GM19395 (cell line): ENCODE data around the gene COBL.
"Not testable (repeated sequence)": the region's sequence is repeated elsewhere in the genome, so short reads cannot be mapped to it uniquely, and the experiment has no call there.

Experiments
- ATAC-seq: cut with Tn5 transposase; IDR thresholded peaks from one replicate; pipeline ENCODE4 v1.9.1; 2021; ENCODE audit warnings: mild to moderate bottlenecking, moderate library complexity; ENCODE audit not compliant: unreplicated experiment

COBL gene

GRCh38 chr7:51013218-51013786 lies 303.3 kb downstream of the COBL start:
- ATAC-seq: no peak

DNA sequence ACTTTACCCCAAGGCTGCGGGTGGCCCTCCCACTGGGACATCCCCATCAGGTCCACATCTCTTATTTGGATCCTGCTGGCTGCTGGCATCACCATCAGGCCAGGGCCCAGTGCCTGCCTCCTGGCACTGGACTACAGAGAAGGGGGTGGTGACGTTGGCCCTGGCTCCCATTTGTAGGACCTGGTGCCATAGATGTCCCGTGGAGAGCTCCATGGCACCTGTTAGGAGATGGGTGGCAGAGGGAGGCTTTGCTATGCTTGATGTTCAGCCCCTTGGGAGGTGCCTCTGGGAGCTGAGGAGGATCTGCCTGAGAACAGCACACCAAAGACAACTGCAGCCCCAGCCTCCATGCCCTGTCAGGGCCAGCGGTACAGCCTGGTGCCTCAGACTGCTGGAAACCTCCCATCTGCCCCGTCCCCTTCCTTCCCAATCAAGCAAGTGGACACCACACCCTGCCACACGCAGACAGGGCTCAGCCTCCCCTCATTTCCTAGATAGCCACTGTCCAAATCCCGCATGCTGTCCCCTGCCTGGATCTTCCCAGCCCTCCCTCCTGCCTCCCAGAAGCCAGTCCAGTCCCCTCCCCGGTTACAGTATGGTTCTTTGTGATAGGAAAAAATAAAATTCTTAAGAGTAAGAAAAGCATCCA lies 303.9 kb downstream of the COBL start:
- ATAC-seq: no peak

DNA sequence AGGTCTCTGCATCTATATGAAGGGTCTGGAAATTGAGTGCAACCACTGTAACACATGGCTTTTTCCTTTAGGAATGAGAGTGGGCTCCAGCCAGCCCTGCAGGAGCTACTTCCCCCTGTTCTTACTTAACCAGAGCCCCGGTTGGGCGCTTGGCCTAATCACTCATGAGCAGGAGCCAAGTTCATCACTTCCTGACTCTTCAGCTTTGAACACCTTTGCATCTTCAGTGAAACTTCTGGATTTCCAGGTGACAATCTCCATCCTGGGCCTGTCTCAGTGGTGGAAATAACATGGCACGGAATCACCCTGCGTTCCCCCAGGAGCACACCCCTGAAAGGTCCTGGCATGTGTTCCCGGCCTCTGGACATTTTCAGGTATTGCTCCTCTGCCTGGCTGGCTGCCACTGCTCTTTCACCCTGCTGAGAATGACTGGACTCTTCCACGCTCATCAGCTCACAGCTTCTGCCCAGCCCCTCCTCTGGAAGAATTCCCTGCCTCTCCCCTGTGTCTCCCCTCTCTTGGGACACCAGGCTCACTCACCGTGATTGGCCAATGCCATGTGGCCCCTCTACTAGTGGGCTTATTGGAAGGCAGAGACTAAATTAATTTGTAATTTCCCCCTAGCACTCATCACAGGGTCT lies 304.8 kb downstream of the COBL start:
- no peak for ATAC-seq

GRCh38 chr7:51010534-51010933 lies 306.1 kb downstream of the COBL start:
- ATAC-seq: no peak

DNA sequence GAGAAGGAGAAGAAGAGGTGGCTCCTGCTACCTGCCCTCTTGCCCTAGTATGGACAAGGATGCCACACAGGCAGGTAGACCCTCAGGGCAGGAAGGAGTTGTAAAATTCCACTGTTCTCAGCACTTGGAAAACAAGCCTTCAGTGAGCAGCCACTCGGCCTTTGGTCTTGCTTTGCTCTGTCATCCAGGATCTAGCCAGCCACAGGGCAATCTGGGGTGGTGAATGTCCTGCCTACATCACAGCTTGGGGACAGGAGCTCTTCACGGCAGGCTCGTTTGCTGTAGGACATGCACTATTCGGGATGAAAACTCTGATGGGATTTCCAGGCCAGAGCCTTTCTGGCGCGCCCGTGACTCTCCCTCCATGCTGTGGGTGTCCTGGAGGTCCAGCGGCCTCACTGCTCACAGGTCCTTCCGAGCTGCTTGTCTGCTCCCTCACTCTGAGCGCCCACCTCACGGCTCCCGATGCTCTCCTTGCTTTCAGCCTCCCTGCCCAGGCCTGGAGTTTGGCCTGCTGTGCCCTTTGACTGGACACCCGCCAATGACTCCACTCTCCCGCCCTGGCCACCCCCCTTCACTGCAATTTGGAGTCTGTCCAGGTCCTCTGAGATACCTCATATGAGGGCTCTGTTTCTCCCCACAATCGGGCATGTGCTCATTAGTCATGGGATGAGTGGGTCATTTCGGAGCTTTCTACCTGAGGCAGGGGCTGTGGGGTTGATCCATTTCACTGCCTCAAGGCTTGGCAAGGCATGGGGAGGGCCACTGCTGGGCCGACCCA lies 306.7 kb downstream of the COBL start:
- ATAC-seq: no peak

GRCh38 chr7:51007551-51008505 lies 308.8 kb downstream of the COBL start:
- ATAC-seq: no peak

DNA sequence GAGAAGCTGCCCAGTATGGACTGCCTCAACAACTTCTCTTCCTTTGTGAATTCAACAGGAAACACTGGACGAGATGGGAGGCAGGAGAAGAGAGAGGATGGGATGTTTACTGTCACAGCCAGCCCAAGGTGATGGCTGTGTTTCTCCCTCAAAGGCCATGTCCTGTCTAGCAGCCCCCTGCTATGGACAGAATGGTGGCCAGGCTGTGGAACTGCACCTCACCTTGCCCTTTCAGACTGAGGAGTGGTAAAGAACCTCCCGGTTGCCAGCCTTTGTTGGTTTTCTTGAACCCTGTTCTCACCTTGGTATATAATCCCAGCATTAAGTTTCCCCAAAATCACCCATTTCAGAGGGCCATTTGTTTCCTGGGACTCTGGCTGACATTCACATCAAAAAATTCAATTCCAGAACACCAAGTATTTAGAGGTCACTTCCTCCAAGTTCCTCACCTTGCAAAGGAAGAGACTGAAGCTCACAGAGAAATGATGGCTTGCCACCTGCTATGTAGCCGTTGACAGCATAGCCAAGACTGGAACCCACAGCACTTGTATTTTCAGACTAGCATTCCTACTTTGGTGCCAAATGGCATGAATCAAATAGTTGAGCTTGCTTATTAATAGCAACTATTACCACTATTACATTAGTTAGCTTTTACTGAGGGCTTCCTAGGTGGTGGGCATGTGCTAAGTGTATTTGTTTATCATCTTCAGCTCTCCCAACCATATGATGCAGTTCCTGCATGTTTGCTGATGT lies 309.9 kb downstream of the COBL start:
- no peak for ATAC-seq

DNA sequence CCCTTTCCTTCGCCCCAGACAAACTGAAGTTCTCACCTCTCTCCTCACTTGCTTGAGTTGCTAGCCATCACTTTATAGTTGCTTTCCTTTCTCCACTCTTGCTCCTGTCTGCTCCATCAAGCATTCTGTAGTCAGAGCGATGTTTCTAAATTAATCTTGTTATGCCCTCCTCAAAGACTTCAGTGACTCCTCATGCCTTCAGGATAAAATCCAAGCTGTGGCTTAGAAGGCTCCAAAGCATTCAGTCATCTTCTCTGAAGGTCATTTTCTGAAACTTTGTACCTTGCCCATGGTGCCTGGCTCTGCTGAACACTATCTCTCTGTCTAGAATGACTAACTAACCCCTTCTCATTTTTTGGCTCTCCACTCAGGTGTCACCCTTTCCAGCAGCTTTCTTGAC lies 311.5 kb downstream of the COBL start:
- no peak for ATAC-seq

DNA sequence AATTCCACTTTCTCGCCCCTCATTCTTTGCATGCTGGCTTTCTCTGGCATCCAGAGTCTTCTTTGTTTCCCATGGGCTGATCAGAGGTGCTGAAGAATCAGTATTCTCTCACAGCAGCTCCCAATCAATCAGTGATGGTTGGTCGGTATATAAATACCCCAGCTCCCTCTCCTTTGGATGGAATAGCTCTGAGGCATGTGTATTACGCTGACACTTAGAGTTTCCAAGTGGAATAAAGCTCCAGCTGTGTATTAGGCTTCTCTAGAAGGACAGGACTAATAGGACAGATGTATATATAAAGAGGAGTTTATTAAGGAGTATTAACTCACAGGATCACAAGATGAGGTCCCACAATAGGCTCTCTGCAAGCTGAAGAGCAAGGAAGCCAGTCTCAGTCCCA lies 315.7 kb downstream of the COBL start:
- ATAC-seq: no peak

GRCh38 chr7:50994753-50995319 lies 321.8 kb downstream of the COBL start:
- no peak for ATAC-seq

DNA sequence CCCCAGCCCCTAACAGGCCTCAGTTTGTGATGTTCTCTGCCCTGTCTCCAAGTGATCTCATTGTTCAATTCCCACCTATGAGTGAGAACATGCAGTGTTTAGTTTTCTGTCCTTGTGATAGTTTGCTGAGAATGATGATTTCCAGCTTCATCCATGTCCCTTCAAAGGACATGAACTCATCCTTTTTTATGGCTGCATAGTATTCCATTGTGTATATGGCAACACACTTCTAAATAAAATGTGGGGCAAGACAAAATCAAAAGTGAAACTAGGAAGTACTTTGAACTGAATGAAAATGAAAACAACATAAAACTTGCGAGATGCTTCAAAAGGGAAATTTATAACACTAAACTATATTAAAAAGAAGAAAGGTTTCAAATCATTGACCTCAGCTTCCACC lies 326.4 kb downstream of the COBL start:
- ATAC-seq: not testable (repeated sequence)

DNA sequence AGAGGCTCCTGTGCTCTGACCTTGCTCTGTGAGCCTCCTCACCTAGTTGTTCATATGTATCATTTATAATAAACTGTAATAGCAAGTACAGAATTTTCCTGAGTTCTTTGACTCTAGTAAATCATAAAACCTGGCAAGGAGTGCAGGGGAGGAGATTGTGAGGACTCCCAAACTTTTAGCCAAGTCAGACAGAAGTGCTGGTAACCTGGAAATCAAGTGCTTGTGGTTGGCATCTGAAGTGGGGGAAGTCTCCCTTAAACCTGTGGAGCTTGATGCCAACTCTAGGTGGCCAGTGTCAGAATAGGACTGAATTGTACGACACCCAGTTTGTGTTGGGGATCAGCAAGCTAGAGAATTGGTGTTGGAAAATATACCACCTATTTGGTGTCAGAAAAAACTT lies 327.6 kb downstream of the COBL start:
- no peak for ATAC-seq

GRCh38 chr7:50988465-50988864 lies 328.1 kb downstream of the COBL start:
- no peak for ATAC-seq

DNA sequence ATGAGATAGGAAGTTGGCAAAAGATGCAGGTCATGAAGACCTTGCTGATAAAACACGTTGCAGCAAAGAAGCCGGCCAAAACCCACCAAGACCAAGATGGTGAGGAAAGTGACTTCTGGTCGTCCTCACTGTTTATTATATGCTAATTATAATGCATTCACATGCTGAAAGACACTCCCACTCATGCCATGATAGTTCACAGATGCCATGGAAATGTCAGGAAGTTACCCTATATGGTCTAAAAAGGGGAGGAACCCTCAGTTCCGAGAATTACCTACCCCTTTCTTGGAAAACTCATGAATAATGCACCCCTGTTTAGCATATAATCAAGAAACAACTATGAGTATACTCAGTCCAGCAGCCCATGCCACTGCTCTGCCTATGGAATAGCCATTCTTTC lies 331.5 kb downstream of the COBL start:
- ATAC-seq: no peak

DNA sequence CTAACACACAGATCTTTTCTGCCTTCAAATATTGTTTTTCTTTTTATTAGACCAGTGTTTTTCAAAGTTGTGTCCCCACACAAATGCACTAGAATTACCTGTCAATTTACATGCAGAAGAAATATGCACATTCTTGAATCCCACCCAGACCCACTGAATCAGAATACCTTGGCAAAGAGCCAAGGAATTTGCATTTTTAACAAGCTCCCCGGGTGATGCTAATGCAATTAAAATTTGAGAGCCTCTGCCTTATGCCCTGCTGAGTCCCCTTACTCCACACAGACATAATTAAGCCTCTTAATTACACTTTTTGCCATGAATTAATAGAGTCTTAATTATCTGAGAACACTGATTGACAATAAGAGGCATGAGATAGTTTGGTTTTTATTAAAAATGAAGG lies 332.8 kb downstream of the COBL start:
- no peak for ATAC-seq

DNA sequence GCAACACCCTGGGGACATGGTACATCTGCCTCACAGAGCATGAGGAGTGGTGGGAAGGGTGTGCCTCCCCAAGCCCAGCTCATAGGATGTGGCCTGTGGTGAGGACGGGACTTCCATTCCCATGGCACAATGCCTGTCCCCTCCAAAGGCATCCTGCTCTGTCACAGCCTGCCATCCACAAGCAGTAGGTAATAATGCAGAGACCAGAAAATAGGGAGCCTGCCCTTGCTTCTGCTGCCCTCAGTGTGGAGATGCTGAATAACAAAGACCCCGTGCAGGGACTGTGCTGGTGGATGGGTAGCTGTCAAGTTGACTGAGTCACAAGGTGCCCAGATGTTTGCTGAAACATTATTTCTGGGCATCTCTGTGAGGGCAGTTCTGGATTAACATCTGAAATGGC lies 334.0 kb downstream of the COBL start:
- no peak for ATAC-seq

GRCh38 chr7:50981743-50982142 lies 334.9 kb downstream of the COBL start:
- ATAC-seq: no peak

DNA sequence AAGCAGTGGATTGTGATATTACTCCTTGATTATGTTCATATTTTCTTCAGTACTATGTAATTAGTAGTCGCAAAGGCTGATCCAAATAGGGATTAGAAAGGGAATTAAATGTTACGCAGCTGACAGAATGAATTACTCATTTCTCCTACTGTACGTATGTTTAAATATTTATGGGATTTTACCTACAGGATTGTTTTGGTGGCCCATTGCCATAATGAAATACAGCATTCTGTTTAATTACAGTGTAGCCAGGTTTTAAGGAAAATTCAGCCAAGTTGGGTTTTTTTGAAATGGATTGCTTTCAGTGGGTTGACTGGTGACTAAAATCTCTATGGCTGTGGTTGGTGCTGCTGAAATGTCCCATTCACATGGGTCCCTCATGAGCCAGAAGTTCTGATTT lies 336.2 kb downstream of the COBL start:
- ATAC-seq: no peak

GRCh38 chr7:50978633-50979215 lies 337.9 kb downstream of the COBL start:
- ATAC-seq: no peak
